GM18951 (cell line): ENCODE measurements around the gene ANGEL1.

Source experiments
- POLR2A ChIP-seq: IDR thresholded peaks from 4 replicates; pipeline ENCODE4 v1.6.1; 2011; ENCODE audit warnings: mild to moderate bottlenecking; ENCODE audit not compliant: insufficient read length, insufficient read depth; ENCODE audit errors: extremely low read depth
- in situ Hi-C: fragments of 300-500 bp; cut with MboI; formaldehyde crosslinking; loops from one replicate; pipeline ENCODE4 v1.12.0; 2022; ENCODE audit warnings: low sequenced_read_pairs, mixed read lengths, inconsistent platforms; ENCODE audit not compliant: unreplicated experiment

The ANGEL1 gene

GRCh38 chr14:76779221-76780057, 33.2 kb downstream of the ANGEL1 start:
- TF ChIP-seq POLR2A, result no peak
- in situ Hi-C loops, result no loop called here

- in situ Hi-C loops, result no loop called here
- no peak for TF ChIP-seq POLR2A
Measured at GRCh38 chr14:76778546-76779215, 34.0 kb downstream of the ANGEL1 start.

GRCh38 chr14:76777721-76778120, 35.0 kb downstream of the ANGEL1 start:
- in situ Hi-C loops, result no loop called here

GRCh38 chr14:76776428-76777251, 36.0 kb downstream of the ANGEL1 start:
- in situ Hi-C loops, result no loop called here
- no peak for TF ChIP-seq POLR2A

More at GRCh38 chr14:76777721-76778120, 35.0 kb downstream of the ANGEL1 start:
- TF ChIP-seq POLR2A, result no peak

GRCh38 chr14:76775695-76776427, 36.8 kb downstream of the ANGEL1 start:
- no peak for TF ChIP-seq POLR2A
- in situ Hi-C loops, result no loop called here

- no peak for TF ChIP-seq POLR2A
- in situ Hi-C loops, result no loop called here
Measured at GRCh38 chr14:76774821-76775694, 37.6 kb downstream of the ANGEL1 start.

- in situ Hi-C loops, result no loop called here
- TF ChIP-seq POLR2A, result no peak
Measured at GRCh38 chr14:76773956-76774820, 38.5 kb downstream of the ANGEL1 start.

- in situ Hi-C loops, result no loop called here
- no peak for TF ChIP-seq POLR2A
Measured at GRCh38 chr14:76773188-76773885, 39.3 kb downstream of the ANGEL1 start.

- TF ChIP-seq POLR2A, result no peak
- in situ Hi-C loops, result no loop called here
Measured at GRCh38 chr14:76772300-76773187, 40.1 kb downstream of the ANGEL1 start.

GRCh38 chr14:76771437-76771980, 41.2 kb downstream of the ANGEL1 start:
- in situ Hi-C loops, result no loop called here
- no peak for TF ChIP-seq POLR2A
